ENCODE results near the gene ETS2. TPM values are rescaled to one million over a fixed set of nuclear protein-coding genes. Genes with fewer than 3 reads are reported as not detected.

Gene ETS2
- total and polyA plus RNA-seq, 12 donors, result 15.1 to 66.8 (median 44.6) TPM

GRCh38 chr21:38840456-38841300 is 34.9 kb downstream of the ETS2 start:
- WGBS, 4 donors, result 86 to 89% (median 88%) methylated on average over 17 of the region's 17 CpGs
- H3K4me1 ChIP-seq (replicated peaks in 1 of 2), result peaks cover 0 to 4% of the 10 kb centered on the region in 2 donors
- no peaks in the 10 kb centered on the region for H3K9me3 ChIP-seq (replicated peaks in 1 of 3)
- intact Hi-C loops (cut with DNase I), result no loop called here
- DNase-seq, result no peak
- TF ChIP-seq POLR2A (IDR thresholded peaks at IDR 0.05) (no peak), CTCF (IDR thresholded peaks at IDR 0.05) (no peak)
- H3K27me3 ChIP-seq, result no peaks in the 10 kb centered on the region
- H3K4me3 ChIP-seq, result no peak overlapping the region
- H3K36me3 ChIP-seq (replicated peaks in 1 of 2), result no peaks in the 10 kb centered on the region
- H3K27ac ChIP-seq, result no peak overlapping the region

GRCh38 chr21:38841472-38841871 is 35.7 kb downstream of the ETS2 start:
- no peak for DNase-seq
- Histone ChIP-seq H3K4me1 (replicated peaks in 1 of 2) (peaks cover 0 to 4% of the 10 kb centered on the region in 2 donors), H3K9me3 (replicated peaks in 1 of 3) (no peaks in the 10 kb centered on the region), H3K4me3 (no peak overlapping the region), H3K27me3 (no peaks in the 10 kb centered on the region), H3K36me3 (replicated peaks in 1 of 2) (no peaks in the 10 kb centered on the region), H3K27ac (no peak overlapping the region)
- TF ChIP-seq CTCF (IDR thresholded peaks at IDR 0.05) (no peak), POLR2A (IDR thresholded peaks at IDR 0.05) (no peak)
- WGBS, 4 donors, result 85 to 100% (median 94%) methylated on average over 2 of the region's 2 CpGs
- intact Hi-C loops (cut with DNase I), result no loop called here

- Histone ChIP-seq H3K27me3 (no peaks in the 10 kb centered on the region), H3K4me3 (no peak overlapping the region), H3K9me3 (replicated peaks in 1 of 3) (no peaks in the 10 kb centered on the region), H3K36me3 (replicated peaks in 1 of 2) (no peaks in the 10 kb centered on the region), H3K4me1 (replicated peaks in 1 of 2) (peaks cover 0 to 4% of the 10 kb centered on the region in 2 donors), H3K27ac (no peak overlapping the region)
- no peak for DNase-seq
- intact Hi-C loops (cut with DNase I), result no loop called here
- TF ChIP-seq POLR2A (IDR thresholded peaks at IDR 0.05) (no peak), CTCF (IDR thresholded peaks at IDR 0.05) (no peak)
- WGBS, 4 donors, result 49 to 81% (median 64%) methylated on average over 3 to 4 of the region's 4 CpGs
Measured at GRCh38 chr21:38842079-38842478, 36.4 kb downstream of the ETS2 start.

- H3K9me3 ChIP-seq (replicated peaks in 1 of 3), result no peaks in the 10 kb centered on the region
- H3K27me3 ChIP-seq, result no peaks in the 10 kb centered on the region
Measured at GRCh38 chr21:38843379-38843778, 37.6 kb downstream of the ETS2 start.

More at GRCh38 chr21:38843379-38843778, 37.6 kb downstream of the ETS2 start:
- 82 to 93% (median 89%) methylated on average over 5 of the region's 5 CpGs for WGBS, 4 donors
- H3K4me3 ChIP-seq, result no peak overlapping the region
- peaks cover 0 to 4% of the 10 kb centered on the region in 2 donors for H3K4me1 ChIP-seq (replicated peaks in 1 of 2)
- TF ChIP-seq CTCF (IDR thresholded peaks at IDR 0.05), result no peak
- no peak for TF ChIP-seq POLR2A (IDR thresholded peaks at IDR 0.05)
- no peaks in the 10 kb centered on the region for H3K36me3 ChIP-seq (replicated peaks in 1 of 2)
- intact Hi-C loops (cut with DNase I), result no loop called here
- DNase-seq, result no peak
- H3K27ac ChIP-seq, result no peak overlapping the region
